HCEC 1CT (cell line): ENCODE measurements around the gene ENOX1.

Experiments
- DNase-seq: peaks from one replicate; pipeline ENCODE4 v3.0.0-alpha.2; 2017

ENOX1 gene

GRCh38 chr13:43785261-43785649 is 1.5 kb downstream of the ENOX1 start:
- no peak for DNase-seq

- no peak for DNase-seq
Measured at GRCh38 chr13:43784496-43784895, 2.3 kb downstream of the ENOX1 start.

- peak; percentile 72 for DNase-seq
Measured at GRCh38 chr13:43783820-43784219, 3.0 kb downstream of the ENOX1 start.

GRCh38 chr13:43782686-43783085 is 4.1 kb downstream of the ENOX1 start:
- no peak for DNase-seq

GRCh38 chr13:43780666-43781065 is 6.1 kb downstream of the ENOX1 start:
- no peak for DNase-seq

GRCh38 chr13:43776501-43777079 is 10.2 kb downstream of the ENOX1 start:
- no peak for DNase-seq

- DNase-seq, result no peak
Measured at GRCh38 chr13:43776006-43776405, 10.8 kb downstream of the ENOX1 start.

GRCh38 chr13:43773602-43774001 is 13.2 kb downstream of the ENOX1 start:
- no peak for DNase-seq

GRCh38 chr13:43770871-43771270 is 15.9 kb downstream of the ENOX1 start:
- no peak for DNase-seq

GRCh38 chr13:43769529-43769928 is 17.2 kb downstream of the ENOX1 start:
- DNase-seq, result no peak

- DNase-seq, result no peak
Measured at GRCh38 chr13:43767341-43767931, 19.3 kb downstream of the ENOX1 start.

- no peak for DNase-seq
Measured at GRCh38 chr13:43766725-43767124, 20.0 kb downstream of the ENOX1 start.

GRCh38 chr13:43764349-43764748 is 22.4 kb downstream of the ENOX1 start:
- DNase-seq, result no peak

- DNase-seq, result no peak
Measured at GRCh38 chr13:43763143-43763759, 23.5 kb downstream of the ENOX1 start.

- no peak for DNase-seq
Measured at GRCh38 chr13:43761616-43762315, 25.0 kb downstream of the ENOX1 start.

GRCh38 chr13:43760257-43760656 is 26.5 kb downstream of the ENOX1 start:
- DNase-seq, result no peak

- no peak for DNase-seq
Measured at GRCh38 chr13:43758834-43759233, 27.9 kb downstream of the ENOX1 start.

- DNase-seq, result no peak
Measured at GRCh38 chr13:43757266-43757665, 29.5 kb downstream of the ENOX1 start.

- DNase-seq, result no peak
Measured at GRCh38 chr13:43755844-43756243, 30.9 kb downstream of the ENOX1 start.

- no peak for DNase-seq
Measured at GRCh38 chr13:43751624-43752023, 35.1 kb downstream of the ENOX1 start.

- DNase-seq, result no peak
Measured at GRCh38 chr13:43749503-43749902, 37.3 kb downstream of the ENOX1 start.

- DNase-seq, result no peak
Measured at GRCh38 chr13:43744261-43745031, 42.3 kb downstream of the ENOX1 start.

GRCh38 chr13:43742911-43743310 is 43.9 kb downstream of the ENOX1 start:
- DNase-seq, result no peak
